IPS-18c (cell line): ENCODE data around the gene DUS1L.

Source experiments
- H3K4me3 ChIP-seq: 2 replicates; pipeline ENCODE4 v1.7.0; 2013; ENCODE audit warnings: low read depth, mild to moderate bottlenecking, low read length, moderate library complexity; ENCODE audit not compliant: insufficient read depth
- H3K9me3 ChIP-seq: one replicate; pipeline ENCODE4 v1.6.1; 2013; ENCODE audit warnings: mild to moderate bottlenecking, low read length, moderate library complexity; ENCODE audit not compliant: control insufficient read depth, insufficient read depth

Gene DUS1L

DNA sequence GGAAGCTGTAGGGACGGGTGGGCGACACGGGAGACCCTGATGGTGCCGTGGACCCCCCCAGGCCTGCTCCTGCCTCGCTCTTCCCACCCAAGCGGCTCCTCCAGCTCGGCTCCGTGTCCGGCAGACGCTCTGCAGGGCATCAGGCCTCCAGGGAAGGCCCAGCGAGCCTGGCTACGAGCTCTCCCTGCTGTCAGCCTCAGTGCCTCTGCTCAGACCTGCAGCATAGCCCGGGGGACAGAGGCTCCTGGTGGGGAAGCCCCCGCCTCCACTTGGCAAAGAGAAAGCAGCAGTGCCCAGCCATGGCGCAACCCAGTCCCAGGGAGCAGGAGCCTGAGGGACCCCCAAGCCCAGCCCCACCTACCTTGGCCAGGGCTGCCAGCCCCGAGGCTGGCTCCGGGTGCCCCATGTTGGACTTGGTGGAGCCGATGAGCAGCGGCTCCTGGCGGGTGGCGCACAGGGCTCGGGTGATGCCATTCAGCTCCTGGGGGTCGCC is 26.5 kb upstream of the DUS1L start:
- no peaks in the 10 kb centered on the region for H3K9me3 ChIP-seq
- H3K4me3 ChIP-seq, result no peak overlapping the region

DNA sequence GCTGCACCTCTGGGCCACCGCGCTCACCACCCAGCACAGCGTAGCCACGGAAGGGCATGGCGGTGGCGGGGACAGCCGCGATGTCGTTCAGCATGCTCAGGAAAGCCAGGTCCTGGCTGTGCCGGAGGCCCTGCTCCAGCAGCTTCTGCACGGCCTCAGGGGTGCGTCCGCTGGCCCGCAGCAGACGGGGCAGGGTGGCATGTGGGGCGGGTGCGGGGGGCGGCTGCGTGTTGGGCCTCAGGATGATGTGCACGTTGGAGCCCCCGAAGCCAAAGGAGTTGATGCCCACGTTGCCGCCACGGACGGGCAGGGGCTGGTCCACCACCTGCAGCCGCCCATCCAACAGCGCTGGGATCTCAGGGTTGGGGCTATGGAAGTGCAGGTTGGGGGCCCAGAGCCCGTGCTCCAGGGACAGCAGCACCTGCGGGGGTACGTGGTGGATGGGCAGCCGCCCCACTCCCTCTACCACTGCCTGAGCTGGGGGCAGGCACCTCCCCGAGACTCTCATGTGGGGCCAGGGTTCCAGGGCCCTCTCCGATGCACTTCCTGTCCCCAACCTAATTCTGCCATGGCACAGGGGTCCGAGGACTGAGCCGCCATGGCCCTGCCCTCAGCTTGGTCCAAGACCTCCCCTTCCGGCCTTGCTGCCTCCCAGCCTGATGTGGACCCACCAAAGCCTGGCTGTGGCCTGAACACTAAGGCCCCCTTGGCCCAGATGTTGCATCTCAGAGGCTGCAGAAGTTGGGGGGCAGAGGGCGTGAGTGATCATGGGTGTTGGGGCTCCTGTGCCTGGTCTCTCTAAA is 25.9 kb upstream of the DUS1L start:
- H3K9me3 ChIP-seq, result no peaks in the 10 kb centered on the region
- H3K4me3 ChIP-seq, result no peak overlapping the region

DNA sequence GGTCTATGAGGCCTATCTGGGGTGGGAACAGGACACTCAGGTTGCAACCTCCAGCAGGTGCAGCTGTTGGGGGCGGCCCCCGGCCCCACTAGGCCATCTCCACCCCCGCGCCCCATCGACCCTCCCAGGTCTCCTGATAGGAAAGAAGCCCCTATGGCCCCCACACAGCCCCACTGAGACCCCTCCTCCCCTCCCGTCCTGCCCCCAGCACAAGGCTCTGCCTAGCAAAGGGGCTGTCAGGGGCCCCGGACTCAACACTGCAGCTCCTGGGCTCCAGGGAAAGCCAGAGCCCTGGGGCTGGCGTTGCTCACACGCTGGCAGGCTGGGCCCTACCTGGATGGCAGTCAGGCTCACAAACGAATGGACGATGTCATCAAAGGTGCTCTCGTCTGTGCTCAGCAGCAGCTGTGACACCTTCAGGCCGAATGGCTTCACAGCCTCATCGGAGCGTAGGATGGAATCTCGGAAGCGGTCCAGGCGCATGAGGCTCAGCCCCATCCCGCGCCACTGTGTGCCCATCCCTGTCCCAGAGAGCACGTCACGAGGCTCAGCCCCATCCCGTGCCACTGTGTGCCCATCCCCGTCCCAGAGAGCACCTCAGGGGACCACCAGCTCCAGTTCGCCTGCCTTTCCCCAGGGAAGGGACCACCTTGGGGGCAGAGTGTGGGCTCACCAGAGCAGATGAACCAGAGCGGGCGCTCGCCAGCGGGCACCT is 25.1 kb upstream of the DUS1L start:
- Histone ChIP-seq H3K4me3 (no peak overlapping the region), H3K9me3 (no peaks in the 10 kb centered on the region)

DNA sequence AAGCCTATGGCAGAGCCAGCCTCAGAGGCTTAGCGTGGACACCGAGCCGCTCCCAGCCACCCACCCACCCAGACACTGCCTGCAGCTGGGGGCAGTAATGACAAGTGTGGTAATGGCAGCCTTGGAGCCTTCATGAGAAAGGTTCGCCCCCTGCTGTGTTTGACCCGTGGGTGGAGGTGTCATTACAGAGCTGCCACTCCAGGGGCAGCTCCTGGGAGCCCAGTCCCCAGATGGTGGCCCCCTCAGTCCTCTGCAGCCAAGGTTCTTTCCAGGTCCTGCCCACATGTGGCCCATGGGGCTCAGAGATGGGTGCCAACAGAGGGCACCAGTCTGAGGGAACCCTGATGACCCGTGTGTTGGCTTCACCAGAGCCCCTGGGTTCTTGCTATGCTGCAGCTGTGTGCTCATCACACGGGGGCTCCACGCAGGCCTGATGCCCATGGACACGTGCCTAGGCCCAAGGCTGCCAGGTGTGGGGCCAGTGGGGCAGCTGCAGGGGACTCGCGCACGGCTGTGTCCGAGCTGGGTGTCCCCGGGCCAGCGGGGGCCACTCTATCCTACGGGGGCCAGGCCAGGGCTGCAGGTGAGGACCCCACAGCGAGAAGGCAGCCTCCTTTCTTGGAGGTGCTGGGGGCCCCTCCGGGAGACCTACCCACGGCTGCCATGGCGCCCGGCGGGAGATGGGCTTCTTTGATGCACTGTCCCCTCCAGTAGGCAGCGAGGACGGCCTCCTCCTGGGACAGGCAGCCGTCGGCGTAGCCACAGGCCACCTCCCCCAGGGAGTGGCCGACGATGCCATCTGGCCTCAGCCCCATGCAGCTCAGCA is 24.3 kb upstream of the DUS1L start:
- Histone ChIP-seq H3K4me3 (no peak overlapping the region), H3K9me3 (no peaks in the 10 kb centered on the region)

- H3K9me3 ChIP-seq, result no peaks in the 10 kb centered on the region
- no peak overlapping the region for H3K4me3 ChIP-seq
Observed at GRCh38 chr17:82088838-82089722, 23.5 kb upstream of the DUS1L start.

DNA sequence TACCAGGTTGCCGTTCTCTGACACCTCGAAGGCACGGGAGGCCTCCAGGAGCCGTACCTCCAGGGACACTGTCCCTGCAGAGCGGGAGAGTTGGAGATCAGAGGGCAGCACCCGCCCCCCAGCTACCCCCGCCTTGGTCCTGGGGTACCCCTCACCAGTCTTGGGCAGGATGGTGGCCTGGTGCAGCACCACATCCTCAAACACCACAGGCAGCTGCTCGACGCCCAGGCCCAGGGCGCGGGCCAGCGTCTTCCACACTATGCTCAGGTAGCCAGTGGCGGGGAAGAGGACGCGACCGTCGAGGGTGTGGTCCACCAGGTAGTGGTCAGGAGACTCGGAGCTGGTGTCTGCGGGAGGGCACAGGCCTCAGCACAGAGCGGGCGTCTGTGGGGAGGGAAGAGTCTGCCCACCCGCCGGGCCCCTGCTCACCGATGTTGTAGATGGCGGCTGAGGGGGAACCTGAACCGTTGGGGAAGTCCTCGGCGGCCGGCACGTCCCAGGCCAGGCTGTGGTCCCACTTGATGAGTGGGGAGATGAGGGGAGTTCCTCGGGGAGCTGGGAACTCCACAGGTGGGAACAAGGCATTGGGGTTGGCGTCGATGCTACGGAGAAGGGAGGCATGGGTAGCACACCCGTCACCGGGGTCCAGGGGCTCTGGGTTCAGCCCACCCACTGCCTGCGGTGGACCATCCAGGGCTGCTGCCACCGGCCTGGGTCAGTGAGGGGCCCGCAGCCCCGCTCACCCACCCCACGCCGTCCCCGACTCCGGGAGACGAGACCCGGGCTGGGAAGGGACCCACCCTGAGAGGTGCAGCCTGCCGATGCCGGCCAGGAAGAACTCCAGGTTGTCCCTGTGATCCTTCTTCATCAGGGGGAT is 22.6 kb upstream of the DUS1L start:
- Histone ChIP-seq H3K4me3 (no peak overlapping the region), H3K9me3 (no peaks in the 10 kb centered on the region)

GRCh38 chr17:82086941-82087906 is 21.6 kb upstream of the DUS1L start:
- H3K4me3 ChIP-seq, result no peak overlapping the region
- H3K9me3 ChIP-seq, result no peaks in the 10 kb centered on the region

- H3K9me3 ChIP-seq, result no peaks in the 10 kb centered on the region
Observed at GRCh38 chr17:82085931-82086764, 20.5 kb upstream of the DUS1L start.

DNA sequence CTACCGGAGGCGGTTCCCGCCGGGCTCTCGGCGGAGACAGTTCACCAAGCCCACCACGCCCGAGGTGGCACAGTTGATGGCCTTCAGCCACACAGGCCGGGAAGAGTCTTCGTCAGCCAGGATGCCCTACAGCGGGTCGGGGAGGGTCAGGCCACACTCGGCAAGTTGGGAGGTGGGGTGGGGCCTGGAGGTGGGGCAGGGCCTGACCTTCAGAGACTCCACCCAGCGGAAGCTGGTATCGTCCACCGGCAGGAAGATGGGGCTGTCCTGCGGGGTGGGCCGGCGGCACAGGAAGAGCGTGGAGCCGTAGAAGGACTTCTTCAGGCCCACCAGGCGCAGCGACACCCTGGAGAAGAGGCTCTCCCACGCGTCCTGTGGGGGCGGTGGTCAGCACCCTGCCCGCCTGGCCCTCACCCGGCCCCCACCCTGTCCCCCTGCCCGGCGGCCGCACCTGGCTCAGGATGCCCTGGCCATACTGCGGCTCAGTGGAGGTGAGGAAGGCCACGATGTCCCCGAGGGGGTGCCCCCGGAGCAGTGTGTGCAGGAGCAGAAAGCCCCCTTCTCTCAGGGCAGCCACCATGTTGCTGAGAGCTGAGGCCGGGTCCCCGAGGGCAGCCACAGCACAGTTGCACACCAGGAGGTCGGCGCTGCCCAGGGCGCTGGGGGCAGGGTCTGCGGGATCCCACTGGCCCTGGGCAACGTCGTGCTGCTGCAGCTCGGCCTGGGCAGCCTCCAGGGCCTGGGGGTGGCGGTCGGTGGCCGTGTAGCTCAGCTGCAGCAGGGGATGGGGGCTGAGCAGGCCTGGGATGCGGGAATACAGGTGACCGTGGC is 19.6 kb upstream of the DUS1L start:
- Histone ChIP-seq H3K4me3 (no peak overlapping the region), H3K9me3 (no peaks in the 10 kb centered on the region)

More at GRCh38 chr17:82085931-82086764, 20.5 kb upstream of the DUS1L start:
- H3K4me3 ChIP-seq, result no peak overlapping the region

- Histone ChIP-seq H3K4me3 (no peak overlapping the region), H3K9me3 (no peaks in the 10 kb centered on the region)
Observed at GRCh38 chr17:82084373-82085030, 18.9 kb upstream of the DUS1L start.

- Histone ChIP-seq H3K4me3 (no peak overlapping the region), H3K9me3 (no peaks in the 10 kb centered on the region)
Observed at GRCh38 chr17:82083533-82084359, 18.1 kb upstream of the DUS1L start.

- H3K9me3 ChIP-seq, result no peaks in the 10 kb centered on the region
- no peak overlapping the region for H3K4me3 ChIP-seq
Observed at GRCh38 chr17:82083009-82083408, 17.4 kb upstream of the DUS1L start.
